Transverse colon (tissue), 4 donors: Measurements from ENCODE around the gene FIBCD1. TPM values are rescaled to one million over a fixed set of nuclear protein-coding genes. Genes with fewer than 3 reads are reported as not detected.

Experiments used
- DNase-seq: peaks from one replicate; pipeline ENCODE4 v3.0.0-alpha.2; 2019
- H3K27ac ChIP-seq, 4 donors: fragments of 200-600 bp; sonication (generic); 2 replicates each; pipeline ENCODE4 v1.5.1; 2016 to 2018; ENCODE audit warnings: inconsistent platforms in 4 of 4
- H3K27me3 ChIP-seq: fragments of 200-600 bp; sonication (generic); 2 replicates; pipeline ENCODE4 v1.5.1; 2017; ENCODE audit warnings: inconsistent platforms
- H3K36me3 ChIP-seq, 4 donors: fragments of 200-600 bp; sonication (generic); 2 replicates each; pipeline ENCODE4 v1.5.1; 2017 to 2019; ENCODE audit warnings: inconsistent platforms in 4 of 4
- H3K4me1 ChIP-seq, 4 donors: fragments of 200-600 bp; sonication (generic); 2 replicates each; pipeline ENCODE4 v1.5.1; 2017 to 2020; ENCODE audit warnings: inconsistent platforms in 4 of 4
- H3K4me3 ChIP-seq, 4 donors: fragments of 200-600 bp; sonication (generic); 1 replicate in 1 of 4; 2 replicates in 3 of 4; pipeline versions ENCODE4 v1.5.1 to v1.6.1; 2017 to 2019; ENCODE audit warnings: inconsistent platforms in 4 of 4
- H3K9me3 ChIP-seq, 2 donors: fragments of 200-600 bp; sonication (generic); 2 replicates each; pipeline ENCODE4 v1.5.1; 2017 to 2019; ENCODE audit warnings: inconsistent platforms in 2 of 2
- EP300 ChIP-seq: sonication (generic); formaldehyde crosslinking; IDR thresholded peaks from one replicate; pipeline ENCODE4 v1.6.1; 2017; ENCODE audit warnings: antibody characterized with exemption, low read depth
- POLR2A ChIP-seq: fragments of 450-650 bp; IDR thresholded peaks from one replicate; pipeline ENCODE4 v1.6.1; 2016; ENCODE audit warnings: antibody characterized with exemption, mild to moderate bottlenecking, moderate library complexity
- POLR2AphosphoS5 ChIP-seq, 3 donors: sonication (generic); formaldehyde crosslinking; IDR thresholded peaks; one replicate each; pipeline ENCODE4 v1.6.1; 2016; ENCODE audit warnings: antibody characterized with exemption in 3 of 3
- WGBS, 2 donors: methylation state at CpG; one replicate each; pipeline ENCODE4 v1.1.5; 2018; ENCODE audit warnings: low coverage in 1 of 2; 5-methylcytosine and 5-hydroxymethylcytosine counted together
- in situ Hi-C, 4 donors: fragments of 200-750 bp; cut with MboI; loops; one replicate each; pipeline versions ENCODE4 v1.15.0 to v1.15.1; 2017; ENCODE audit warnings: low sequenced_read_pairs in 3 of 4, low pct_ligation_motif_present in 1 of 4, low pct_unique_long_range_greater_than_20kb in 1 of 4
- intact Hi-C: fragments of 100-400 bp; cut with DNase I; formaldehyde crosslinking; loops from one replicate; pipeline ENCODE4 v1.15.1; 2023; ENCODE audit warnings: low total_unique reads
- total RNA-seq, 4 donors: library from RNA; depleted of rRNA; stranded (reverse); fragments of >200 nt; gene quantifications; one replicate each; pipeline ENCODE4 v1.1.0, GENCODE V29; 2016
- TF ChIP-seq, protein P1 (sequence below), 5 experiments: fragments of 200-600 bp in 3 of 5; fragments of 450-650 bp in 2 of 5; sonication (generic) in 3 of 5; IDR thresholded peaks; 1 replicate in 2 of 5; 2 replicates in 3 of 5; pipeline ENCODE4 v1.5.1; 2016 to 2017; ENCODE audit warnings: antibody characterized with exemption in 5 of 5, inconsistent platforms in 3 of 5, mild to moderate bottlenecking in 2 of 5, moderate library complexity in 1 of 5

Gene FIBCD1
- total RNA-seq, 4 donors from 2014 or later = 1.6 to 54.7 (median 3.3) TPM; not detected in 1

- 83 to 100% methylated on average over 2 to 8 of the region's 8 CpGs for WGBS, 2 donors
- Histone ChIP-seq H3K27me3 (no peaks in the 10 kb centered on the region), H3K4me3 (no peak overlapping the region), H3K27ac (no peak overlapping the region), H3K36me3 (no peaks in the 10 kb centered on the region), H3K4me1 (peaks cover 0 to 28% (median 17%) of the 10 kb centered on the region in 4 donors), H3K9me3 (peaks cover 0 to 6% of the 10 kb centered on the region in 2 donors)
- in situ Hi-C loops = loop anchor here in 1 of 4 donors (10.0 kb wide), 1 partner anchor 83 kb away; no protein-coding TSS in a partner anchor
- no peak for DNase-seq
- TF ChIP-seq POLR2A (no peak), POLR2AphosphoS5 (IDR thresholded peaks at IDR 0.05) (no peak), EP300 (no peak)
- TF ChIP-seq, protein P1, sequence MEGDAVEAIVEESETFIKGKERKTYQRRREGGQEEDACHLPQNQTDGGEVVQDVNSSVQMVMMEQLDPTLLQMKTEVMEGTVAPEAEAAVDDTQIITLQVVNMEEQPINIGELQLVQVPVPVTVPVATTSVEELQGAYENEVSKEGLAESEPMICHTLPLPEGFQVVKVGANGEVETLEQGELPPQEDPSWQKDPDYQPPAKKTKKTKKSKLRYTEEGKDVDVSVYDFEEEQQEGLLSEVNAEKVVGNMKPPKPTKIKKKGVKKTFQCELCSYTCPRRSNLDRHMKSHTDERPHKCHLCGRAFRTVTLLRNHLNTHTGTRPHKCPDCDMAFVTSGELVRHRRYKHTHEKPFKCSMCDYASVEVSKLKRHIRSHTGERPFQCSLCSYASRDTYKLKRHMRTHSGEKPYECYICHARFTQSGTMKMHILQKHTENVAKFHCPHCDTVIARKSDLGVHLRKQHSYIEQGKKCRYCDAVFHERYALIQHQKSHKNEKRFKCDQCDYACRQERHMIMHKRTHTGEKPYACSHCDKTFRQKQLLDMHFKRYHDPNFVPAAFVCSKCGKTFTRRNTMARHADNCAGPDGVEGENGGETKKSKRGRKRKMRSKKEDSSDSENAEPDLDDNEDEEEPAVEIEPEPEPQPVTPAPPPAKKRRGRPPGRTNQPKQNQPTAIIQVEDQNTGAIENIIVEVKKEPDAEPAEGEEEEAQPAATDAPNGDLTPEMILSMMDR (IDR thresholded peaks at IDR 0.05) = no peak
- intact Hi-C loops = loop anchor here (10.0 kb wide), 1 partner anchor 183 kb away; no protein-coding TSS in a partner anchor
Observed at GRCh38 chr9:130948266-130948665, 9.2 kb upstream of the FIBCD1 start.

- H3K27ac ChIP-seq = peak overlapping the region in 2 of 4 donors; percentile 48 to 67
- peaks cover 0 to 6% of the 10 kb centered on the region in 2 donors for H3K9me3 ChIP-seq
- H3K4me1 ChIP-seq = peaks cover 0 to 28% (median 17%) of the 10 kb centered on the region in 4 donors
- DNase-seq = no peak
- intact Hi-C loops (loop anchor here (10.0 kb wide), 1 partner anchor 183 kb away; no protein-coding TSS in a partner anchor), in situ Hi-C loops (loop anchor here in 1 of 4 donors (10.0 kb wide), 1 partner anchor 83 kb away; no protein-coding TSS in a partner anchor)
- 56 to 79% methylated on average over 3 to 13 of the region's 13 CpGs for whole genome bisulfite sequencing, 2 donors
- H3K4me3 ChIP-seq = no peak overlapping the region
- TF ChIP-seq EP300 (no peak), POLR2AphosphoS5 (IDR thresholded peaks at IDR 0.05) (no peak), POLR2A (no peak)
- TF ChIP-seq, protein P1 (IDR thresholded peaks at IDR 0.05) = no peak
- no peaks in the 10 kb centered on the region for H3K36me3 ChIP-seq
- peaks cover 4% of the 10 kb centered on the region for H3K27me3 ChIP-seq
Observed at GRCh38 chr9:130947618-130948140, 8.6 kb upstream of the FIBCD1 start.

DNA sequence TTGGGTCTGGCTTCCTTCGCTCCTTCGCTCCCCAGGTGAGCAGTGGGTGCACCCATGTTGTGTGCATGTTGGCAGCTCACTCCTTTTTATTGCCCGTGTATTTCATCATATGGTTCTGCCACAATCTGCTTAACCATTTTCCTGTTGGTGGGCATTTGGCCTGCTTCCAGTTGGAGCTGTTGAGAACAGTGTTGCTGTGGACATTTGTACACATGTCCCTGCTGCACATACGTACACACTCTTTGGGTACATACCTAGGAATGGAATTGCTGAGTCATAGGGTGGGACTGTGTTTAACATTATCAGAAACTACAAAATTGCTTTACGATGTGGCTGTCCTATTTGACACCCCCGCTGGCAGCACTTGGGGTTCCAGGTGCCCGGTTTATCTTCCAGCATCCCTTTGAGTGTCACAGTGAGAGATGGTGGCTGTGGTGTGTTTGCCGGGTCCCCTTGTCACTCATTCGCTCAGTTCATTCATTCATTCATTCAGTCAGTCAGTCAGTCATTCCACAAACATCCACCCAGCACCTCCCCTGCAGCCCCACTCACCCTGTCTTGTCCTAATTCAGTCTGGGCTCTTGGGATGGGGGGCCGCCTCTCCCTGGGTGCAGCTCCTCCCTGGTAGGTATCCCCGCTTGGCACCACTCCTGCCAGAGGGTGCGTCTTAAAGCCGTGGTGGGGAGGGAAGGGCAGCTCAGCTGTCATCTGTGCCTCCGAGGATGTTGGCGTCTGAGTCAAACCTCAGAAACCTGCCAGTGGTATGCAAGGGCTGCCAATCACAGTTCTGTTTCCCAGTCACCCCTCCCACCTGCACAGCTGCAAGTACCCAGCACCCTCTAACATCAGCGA is 7.9 kb upstream of the FIBCD1 start:
- DNase-seq = peak; percentile 82
- Histone ChIP-seq H3K9me3 (peaks cover 0 to 6% of the 10 kb centered on the region in 2 donors), H3K4me3 (no peak overlapping the region), H3K36me3 (no peaks in the 10 kb centered on the region), H3K4me1 (peaks cover 0 to 22% (median 14%) of the 10 kb centered on the region in 4 donors), H3K27me3 (peaks cover 8% of the 10 kb centered on the region), H3K27ac (peak overlapping the region in 3 of 4 donors; percentile 48 to 67 (median 48))
- in situ Hi-C loops (loop anchor here in 1 of 4 donors (10.0 kb wide), 1 partner anchor 82 kb away; no protein-coding TSS in a partner anchor), intact Hi-C loops (loop anchor here (10.0 kb wide), 1 partner anchor 182 kb away; no protein-coding TSS in a partner anchor)
- WGBS, 2 donors = 43 to 82% methylated on average over 2 to 16 of the region's 16 CpGs
- TF ChIP-seq POLR2A (no peak), POLR2AphosphoS5 (IDR thresholded peaks at IDR 0.05) (peak; percentile 20 to 78 (median 57)), EP300 (peak; percentile 29)

DNA sequence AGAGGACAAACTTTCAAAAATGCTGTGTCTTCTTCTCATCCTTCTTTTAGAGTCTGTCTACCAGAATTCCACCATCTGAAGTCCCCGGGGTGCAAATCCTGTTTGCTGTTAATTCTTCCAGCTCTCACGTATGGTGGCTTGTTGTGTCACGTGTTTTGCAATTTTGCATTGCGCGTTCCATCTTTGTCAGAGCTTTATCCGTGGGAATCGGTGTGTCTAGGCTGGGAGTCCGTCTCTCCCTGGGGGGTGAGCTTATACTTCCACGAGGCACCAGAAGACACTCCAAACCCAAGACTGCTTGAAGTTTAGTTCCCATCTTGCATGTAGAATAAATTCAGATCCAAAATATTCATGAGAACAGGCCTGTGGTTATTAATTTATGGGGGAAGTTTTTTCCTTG is 6.1 kb upstream of the FIBCD1 start:
- H3K27me3 ChIP-seq = peaks cover 19% of the 10 kb centered on the region
- intact Hi-C loops = loop anchor here (10.0 kb wide), 1 partner anchor 180 kb away; no protein-coding TSS in a partner anchor
- in situ Hi-C loops = loop anchor here in 1 of 4 donors (10.0 kb wide), 1 partner anchor 80 kb away; no protein-coding TSS in a partner anchor

More for the DNA sequence above, 6.1 kb upstream of the FIBCD1 start:
- no peak overlapping the region for H3K4me3 ChIP-seq
- H3K36me3 ChIP-seq = no peaks in the 10 kb centered on the region
- peaks cover 0 to 22% (median 18%) of the 10 kb centered on the region in 4 donors for H3K4me1 ChIP-seq
- 82 to 83% methylated on average over 3 to 9 of the region's 9 CpGs for WGBS, 2 donors
- TF ChIP-seq POLR2A = no peak
- TF ChIP-seq, protein P1 (IDR thresholded peaks at IDR 0.05) = no peak
- TF ChIP-seq POLR2AphosphoS5 (IDR thresholded peaks at IDR 0.05) = no peak
- no peak for TF ChIP-seq EP300
- no peak for DNase-seq
- H3K9me3 ChIP-seq = peaks cover 0 to 6% of the 10 kb centered on the region in 2 donors
- H3K27ac ChIP-seq = no peak overlapping the region
